Esophagus (tissue), 2 donors: ENCODE data around the gene DAPK1. TPM values are rescaled to one million over a fixed set of nuclear protein-coding genes. Genes with fewer than 3 reads are reported as not detected.

Source experiments
- H3K27ac ChIP-seq, 2 donors: one replicate each; pipeline ENCODE4 v1.5.1; 2013; ENCODE audit warnings: low read depth in 2 of 2, mild to moderate bottlenecking in 2 of 2, inconsistent platforms in 1 of 2, low read length in 1 of 2, moderate library complexity in 1 of 2
- H3K27me3 ChIP-seq, 2 donors: one replicate each; pipeline ENCODE4 v1.6.1; 2013; ENCODE audit warnings: low read length in 2 of 2, control low read depth in 1 of 2, mild to moderate bottlenecking in 1 of 2; ENCODE audit not compliant: insufficient read depth in 2 of 2, control insufficient read depth in 1 of 2
- H3K36me3 ChIP-seq, 2 donors: one replicate each; pipeline ENCODE4 v1.6.1; 2013; ENCODE audit warnings: low read length in 1 of 2; ENCODE audit not compliant: control insufficient read depth in 2 of 2, insufficient read depth in 2 of 2
- H3K4me1 ChIP-seq, 2 donors: one replicate each; pipeline ENCODE4 v1.6.1; 2013; ENCODE audit warnings: low read length in 1 of 2; ENCODE audit not compliant: control insufficient read depth in 2 of 2, insufficient read depth in 2 of 2
- H3K4me3 ChIP-seq, 2 donors: one replicate each; pipeline ENCODE4 v1.5.1; 2013; ENCODE audit warnings: low read length in 2 of 2, mild to moderate bottlenecking in 2 of 2, low read depth in 1 of 2, moderate library complexity in 1 of 2
- H3K9me3 ChIP-seq, 2 donors: one replicate each; pipeline ENCODE4 v1.6.1; 2013; ENCODE audit warnings: mild to moderate bottlenecking in 2 of 2, low read depth in 1 of 2, low read length in 1 of 2, moderate library complexity in 1 of 2; ENCODE audit not compliant: control insufficient read depth in 2 of 2, insufficient read depth in 1 of 2
- WGBS, 2 donors: extraction: QIAGEN DNeasy Blood & Tissue Kit; methylation state at CpG; one replicate each; pipeline ENCODE4 v1.1.7; 2013; 5-methylcytosine and 5-hydroxymethylcytosine counted together
- polyA plus RNA-seq, 2 donors: library from polyadenylated mRNA; stranded (reverse); fragments of 200-250 nt; gene quantifications; one replicate each; pipeline ENCODE4 v1.2.3, GENCODE V29; 2013
- donor health status: healthy with polysubstance abuse.
- donor health status: Bipolar disorder and iron deficiency.

Gene DAPK1
- polyA plus RNA-seq, 2 donors: 1.7 to 2.9 TPM

DNA sequence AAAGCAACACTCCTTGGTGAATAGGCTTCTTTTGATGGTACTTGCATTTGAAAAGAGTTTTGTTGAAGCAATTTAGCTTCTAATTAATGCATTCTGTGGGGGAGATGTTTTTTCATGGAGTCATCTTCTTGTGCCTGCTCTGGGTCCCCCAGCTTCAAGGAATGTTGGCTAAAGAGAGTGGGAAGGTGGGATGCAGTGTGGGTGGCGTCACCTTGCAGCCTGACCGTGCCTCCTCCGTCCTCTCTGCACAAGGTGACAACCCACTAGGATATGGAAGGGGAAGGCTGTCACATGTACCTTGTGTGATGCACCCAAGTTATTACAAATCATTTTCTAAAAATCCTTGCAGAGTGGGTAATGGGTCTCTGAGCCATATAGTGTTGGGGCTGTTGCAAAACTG lies 70.7 kb downstream of the DAPK1 start:
- Histone ChIP-seq H3K4me3 (no peak overlapping the region), H3K4me1 (peaks cover 2 to 5% of the 10 kb centered on the region in 2 donors), H3K36me3 (no peaks in the 10 kb centered on the region), H3K27ac (no peak overlapping the region), H3K27me3 (peaks cover 0 to 3% of the 10 kb centered on the region in 2 donors), H3K9me3 (no peaks in the 10 kb centered on the region)
- 90 to 98% methylated on average over 3 of the region's 3 CpGs for WGBS, 2 donors

DNA sequence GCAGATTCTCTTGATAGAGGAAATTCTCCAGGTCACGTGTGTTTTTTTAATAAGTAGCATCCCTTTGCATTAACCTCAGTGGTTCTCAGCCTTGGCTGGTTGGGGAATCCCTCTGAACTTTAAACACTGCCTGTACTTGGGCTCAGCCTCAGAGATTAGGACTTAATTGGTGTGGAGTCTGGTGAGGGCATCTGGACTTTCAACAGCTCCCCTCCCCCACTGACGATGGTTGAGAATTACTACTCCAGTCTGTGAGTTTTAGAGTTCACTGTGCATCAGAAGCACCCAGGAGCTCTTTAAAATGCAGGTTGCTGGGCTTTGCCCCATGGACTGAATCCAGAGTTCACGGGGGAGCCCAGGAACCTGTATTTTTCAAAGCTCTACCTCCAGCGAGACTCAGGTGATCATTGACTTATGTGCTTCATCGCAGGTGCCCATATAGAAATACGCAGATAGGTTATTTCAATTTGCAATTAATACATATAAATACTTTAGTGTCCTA lies 71.4 kb downstream of the DAPK1 start:
- H3K4me1 ChIP-seq: peaks cover 2 to 5% of the 10 kb centered on the region in 2 donors
- H3K36me3 ChIP-seq: no peaks in the 10 kb centered on the region
- no peak overlapping the region for H3K27ac ChIP-seq
- no peak overlapping the region for H3K4me3 ChIP-seq
- no peaks in the 10 kb centered on the region for H3K9me3 ChIP-seq
- H3K27me3 ChIP-seq: peaks cover 0 to 3% of the 10 kb centered on the region in 2 donors
- 67 to 81% methylated on average over 6 of the region's 6 CpGs for WGBS, 2 donors

DNA sequence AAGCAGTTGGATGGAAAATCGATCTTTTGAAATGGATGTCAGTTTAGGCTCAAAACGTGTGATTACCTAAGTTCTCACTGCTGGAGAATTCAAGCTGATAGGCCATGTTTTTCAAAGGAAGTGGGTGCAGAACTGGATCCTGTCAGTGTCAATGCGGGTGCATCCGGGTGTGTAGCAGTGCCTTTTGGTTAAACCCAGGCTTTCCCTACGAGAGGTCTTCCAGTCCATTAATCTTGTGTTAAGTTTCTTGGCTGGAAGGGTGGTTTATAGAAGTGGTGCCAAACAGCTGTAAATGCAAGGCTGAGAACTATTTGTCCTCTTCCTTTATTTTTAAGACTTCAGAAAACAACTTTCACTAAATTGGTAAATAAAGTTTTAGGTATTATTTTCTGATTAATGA lies 71.9 kb downstream of the DAPK1 start:
- Histone ChIP-seq H3K4me1 (peaks cover 2 to 5% of the 10 kb centered on the region in 2 donors), H3K36me3 (no peaks in the 10 kb centered on the region), H3K9me3 (no peaks in the 10 kb centered on the region), H3K27ac (no peak overlapping the region), H3K4me3 (no peak overlapping the region), H3K27me3 (peaks cover 0 to 3% of the 10 kb centered on the region in 2 donors)
- WGBS, 2 donors: 16 to 20% methylated on average over 5 of the region's 5 CpGs

DNA sequence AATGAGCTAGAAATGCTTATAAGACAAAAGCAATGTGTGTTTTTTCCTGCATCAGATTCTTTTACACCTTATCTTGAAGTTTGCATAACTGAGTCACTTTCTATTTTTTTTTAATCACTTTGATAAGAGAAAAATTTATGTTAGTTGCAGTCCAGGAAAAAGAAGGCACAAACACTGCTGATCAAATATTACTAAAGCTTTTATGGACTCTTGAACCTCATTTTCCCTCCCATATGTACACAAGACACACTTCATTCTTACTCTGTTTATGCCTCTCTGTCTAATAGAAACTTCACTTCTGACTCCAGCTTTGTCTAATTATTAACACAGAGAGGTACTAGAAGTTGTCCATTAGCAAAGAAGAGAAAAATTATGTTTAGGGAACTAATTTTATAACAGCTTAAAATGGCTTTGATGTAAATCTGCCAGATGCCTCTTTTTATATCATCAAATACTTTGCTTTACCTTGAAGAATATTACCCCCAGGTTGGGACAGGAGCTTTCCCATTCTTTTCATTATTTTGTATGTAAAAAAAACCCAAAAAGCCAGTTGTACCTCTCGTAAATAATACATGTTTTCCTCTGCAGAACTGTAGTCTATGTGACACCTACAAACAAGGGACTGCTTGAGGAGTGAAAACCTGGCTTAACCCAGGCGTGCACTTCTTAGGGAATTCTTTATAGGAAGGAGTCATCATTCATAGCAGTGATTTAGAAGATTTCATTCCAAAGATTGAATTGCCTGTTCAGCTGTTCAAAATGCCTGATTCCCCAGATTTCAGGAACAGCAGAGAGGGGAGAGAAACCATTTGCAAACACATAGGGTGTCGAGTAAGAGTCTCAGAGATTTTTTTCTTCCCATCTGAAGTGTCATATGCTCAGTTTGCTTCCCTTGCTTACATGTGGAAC lies 72.6 kb downstream of the DAPK1 start:
- 43 to 75% methylated on average over 3 of the region's 3 CpGs for whole genome bisulfite sequencing, 2 donors
- Histone ChIP-seq H3K9me3 (no peaks in the 10 kb centered on the region), H3K27ac (no peak overlapping the region), H3K27me3 (peaks cover 0 to 3% of the 10 kb centered on the region in 2 donors), H3K4me1 (peaks cover 2 to 5% of the 10 kb centered on the region in 2 donors), H3K4me3 (no peak overlapping the region), H3K36me3 (no peaks in the 10 kb centered on the region)

DNA sequence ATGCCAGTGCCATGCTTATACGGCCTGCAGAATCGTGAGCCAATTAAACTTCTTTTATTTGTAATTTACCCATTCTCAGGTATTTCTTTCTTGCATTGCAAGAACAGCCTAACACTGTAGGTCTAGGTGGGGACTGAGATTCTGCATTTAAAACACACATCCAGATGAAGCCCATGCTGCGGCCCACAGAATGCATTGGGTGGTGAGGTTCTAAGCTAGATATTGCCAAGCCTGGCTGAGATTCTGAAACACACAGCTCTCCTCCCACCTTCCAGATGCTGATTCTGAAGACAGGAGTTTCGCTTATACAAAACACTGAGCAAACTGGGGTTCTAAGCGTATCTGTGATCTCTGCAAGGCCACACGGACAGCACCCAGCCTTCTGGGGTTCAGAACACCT lies 75.1 kb downstream of the DAPK1 start:
- 89 to 95% methylated on average over 6 of the region's 6 CpGs for WGBS, 2 donors
- no peaks in the 10 kb centered on the region for H3K27me3 ChIP-seq
- H3K27ac ChIP-seq: no peak overlapping the region
- H3K9me3 ChIP-seq: no peaks in the 10 kb centered on the region
- peaks cover 2 to 5% of the 10 kb centered on the region in 2 donors for H3K4me1 ChIP-seq
- no peaks in the 10 kb centered on the region for H3K36me3 ChIP-seq
- H3K4me3 ChIP-seq: no peak overlapping the region

DNA sequence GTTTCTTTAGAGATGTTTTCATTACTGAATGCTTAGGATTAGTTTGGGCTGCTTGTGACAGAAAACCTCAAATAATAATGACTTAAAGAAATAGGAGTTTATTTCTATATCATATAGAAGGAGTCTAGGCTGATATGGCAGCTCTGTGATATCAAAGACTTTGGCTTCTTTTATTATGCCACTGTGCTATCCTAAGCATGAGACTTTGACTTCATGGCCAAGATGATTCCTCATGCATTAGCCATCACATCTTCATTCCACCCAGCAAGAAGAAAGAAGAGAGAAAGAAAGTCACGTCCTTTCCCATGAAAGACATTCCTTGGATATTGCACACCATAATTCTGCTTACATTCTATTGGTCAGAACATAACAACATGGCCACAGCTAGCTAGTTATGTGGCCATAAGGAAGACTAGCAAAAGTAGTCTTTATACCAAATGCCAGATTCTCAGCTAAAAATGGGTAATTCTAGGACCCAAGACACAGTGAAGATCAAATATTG lies 76.2 kb downstream of the DAPK1 start:
- Histone ChIP-seq H3K9me3 (no peaks in the 10 kb centered on the region), H3K27me3 (no peaks in the 10 kb centered on the region), H3K36me3 (no peaks in the 10 kb centered on the region), H3K27ac (no peak overlapping the region), H3K4me1 (peaks cover 0 to 5% of the 10 kb centered on the region in 2 donors), H3K4me3 (no peak overlapping the region)
- 79 to 87% methylated on average over 1 of the region's 1 CpG for WGBS, 2 donors

DNA sequence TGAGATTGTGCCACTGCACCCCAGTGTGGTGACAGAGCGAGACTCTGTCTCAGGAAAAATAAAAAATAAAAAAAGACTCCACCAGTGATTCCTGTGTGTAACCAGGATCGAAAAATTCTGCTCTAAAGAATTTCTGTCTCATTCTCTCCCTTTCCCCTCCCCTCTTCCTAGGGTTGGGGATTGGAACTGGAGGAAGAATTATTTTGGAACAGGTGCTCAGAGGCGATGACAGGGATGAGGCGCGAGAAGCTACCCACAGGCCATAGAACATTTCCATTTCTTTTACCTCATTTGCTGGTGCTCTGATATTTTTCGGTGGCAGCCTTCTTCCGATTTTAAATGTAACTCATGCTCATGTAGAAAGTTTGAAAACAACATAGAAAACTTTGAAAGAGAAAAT lies 80.1 kb downstream of the DAPK1 start:
- Histone ChIP-seq H3K27ac (no peak overlapping the region), H3K36me3 (no peaks in the 10 kb centered on the region), H3K4me3 (no peak overlapping the region), H3K27me3 (no peaks in the 10 kb centered on the region), H3K4me1 (peaks cover 0 to 4% of the 10 kb centered on the region in 2 donors), H3K9me3 (no peaks in the 10 kb centered on the region)
- 93 to 95% methylated on average over 7 of the region's 7 CpGs for WGBS, 2 donors

DNA sequence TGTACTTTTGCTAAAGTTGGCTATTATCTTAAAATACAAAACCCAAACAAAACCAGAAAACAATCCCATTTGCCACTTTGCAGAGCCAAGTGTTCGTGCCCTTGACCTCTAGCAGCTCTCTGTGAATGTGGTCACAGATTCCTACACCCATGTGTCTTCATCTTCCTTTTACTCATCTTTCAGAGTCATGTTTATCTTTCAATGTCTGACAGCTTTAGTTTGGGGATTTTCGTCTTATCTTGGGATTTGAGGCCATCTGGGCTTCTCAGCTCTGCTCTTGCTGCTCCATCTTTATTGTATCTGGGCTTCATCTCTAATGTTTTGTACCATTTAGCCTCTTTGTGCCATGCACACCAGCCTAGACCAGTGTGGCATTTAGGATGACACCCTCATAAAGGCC lies 81.0 kb downstream of the DAPK1 start:
- H3K4me1 ChIP-seq: peaks cover 0 to 2% of the 10 kb centered on the region in 2 donors
- WGBS, 2 donors: 56 to 67% methylated on average over 2 of the region's 2 CpGs

DNA sequence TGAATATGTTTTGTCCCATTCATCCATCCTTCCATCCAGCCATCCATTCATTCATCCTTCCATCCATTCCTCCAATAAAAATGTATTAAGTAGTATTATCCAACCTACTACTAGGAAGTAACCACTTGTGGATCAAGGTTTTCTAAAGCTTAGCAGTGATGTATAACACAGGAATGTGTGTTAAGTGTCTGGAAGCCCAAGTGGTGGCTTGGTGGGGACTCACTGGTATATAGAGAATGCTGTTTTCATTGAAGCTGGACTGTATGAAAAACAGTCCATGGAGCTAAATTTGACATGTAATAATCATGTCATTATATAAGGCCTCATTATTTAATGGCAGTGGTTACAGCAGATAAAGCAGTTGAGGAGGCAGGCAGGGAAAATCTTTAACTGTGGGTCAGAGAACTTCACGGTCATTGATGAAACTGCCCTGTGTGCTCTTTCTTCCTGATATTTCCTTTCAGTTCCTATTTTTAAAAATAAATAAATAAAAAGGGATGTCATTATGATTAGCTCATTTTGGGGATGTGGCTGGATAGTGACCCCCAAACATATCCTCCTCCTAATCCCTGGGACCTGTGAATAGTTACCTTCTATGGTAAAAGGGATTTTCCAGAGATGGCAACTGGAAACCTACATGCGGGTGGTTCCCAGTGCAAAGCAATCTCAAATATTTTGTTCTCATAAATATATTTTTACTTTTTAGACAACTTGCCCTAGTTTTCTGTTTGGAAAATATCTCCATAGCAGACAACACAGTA lies 82.3 kb downstream of the DAPK1 start:
- Histone ChIP-seq H3K27me3 (no peaks in the 10 kb centered on the region), H3K4me3 (no peak overlapping the region), H3K4me1 (peaks cover 0 to 2% of the 10 kb centered on the region in 2 donors), H3K9me3 (no peaks in the 10 kb centered on the region), H3K27ac (no peak overlapping the region), H3K36me3 (no peaks in the 10 kb centered on the region)
- 87 to 90% methylated on average over 2 of the region's 2 CpGs for WGBS, 2 donors

More for the DNA sequence above, 81.0 kb downstream of the DAPK1 start:
- Histone ChIP-seq H3K4me3 (no peak overlapping the region), H3K36me3 (no peaks in the 10 kb centered on the region), H3K9me3 (no peaks in the 10 kb centered on the region), H3K27ac (no peak overlapping the region), H3K27me3 (no peaks in the 10 kb centered on the region)
